Mesenchymal stem cell (in vitro differentiated cells and primary cell): ENCODE results near the gene PPP1R12B.
"Not testable (repeated sequence)": the region's sequence is repeated elsewhere in the genome, so short reads cannot be mapped to it uniquely, and the experiment has no call there.

ENCODE experiments used
- DNase-seq: peaks from one replicate; pipeline ENCODE4 v3.0.0-alpha.2; 2013
- H2AFZ ChIP-seq: one replicate; pipeline ENCODE4 v1.6.1; 2013; ENCODE audit warnings: low read depth, mild to moderate bottlenecking, control low read depth, inconsistent platforms, low read length, moderate library complexity
- H2AK5ac ChIP-seq: 2 replicates; pipeline ENCODE4 v1.6.1; 2013; ENCODE audit warnings: low read length, moderate library complexity, mild to moderate bottlenecking, inconsistent platforms; ENCODE audit not compliant: severe bottlenecking
- H2BK120ac ChIP-seq: one replicate; pipeline ENCODE4 v1.6.1; 2013; ENCODE audit warnings: low read depth, mild to moderate bottlenecking, inconsistent platforms, low read length, moderate library complexity
- H2BK12ac ChIP-seq, 2 experiments: one replicate each; pipeline ENCODE4 v1.6.1; 2013; ENCODE audit warnings: inconsistent platforms in 2 of 2, low read length in 2 of 2, mild to moderate bottlenecking in 2 of 2, moderate library complexity in 2 of 2, control low read depth in 1 of 2
- H2BK15ac ChIP-seq: one replicate; pipeline ENCODE4 v1.6.1; 2013; ENCODE audit warnings: mild to moderate bottlenecking, low read depth, inconsistent platforms; ENCODE audit not compliant: poor library complexity, severe bottlenecking
- H2BK5ac ChIP-seq: 2 replicates; pipeline ENCODE4 v1.6.1; 2013; ENCODE audit warnings: low read depth, mild to moderate bottlenecking, low read length, control low read depth, inconsistent platforms; ENCODE audit not compliant: poor library complexity, severe bottlenecking
- H3K14ac ChIP-seq, 2 experiments: one replicate each; pipeline ENCODE4 v1.6.1; 2013; ENCODE audit warnings: inconsistent platforms in 2 of 2, low read length in 2 of 2, control low read depth in 1 of 2, mild to moderate bottlenecking in 1 of 2, moderate library complexity in 1 of 2
- H3K18ac ChIP-seq, 2 experiments: one replicate each; pipeline ENCODE4 v1.6.1; 2013; ENCODE audit warnings: inconsistent platforms in 2 of 2, low read length in 2 of 2, control low read depth in 1 of 2, low read depth in 1 of 2, mild to moderate bottlenecking in 1 of 2
- H3K23ac ChIP-seq, 2 experiments: one replicate each; pipeline ENCODE4 v1.6.1; 2013; ENCODE audit warnings: inconsistent platforms in 2 of 2, low read length in 2 of 2, mild to moderate bottlenecking in 2 of 2, moderate library complexity in 2 of 2, control low read depth in 1 of 2
- H3K27ac ChIP-seq: 2 replicates; pipeline ENCODE4 v1.5.1; 2013; ENCODE audit warnings: mild to moderate bottlenecking, moderate library complexity, low read length, control low read depth, inconsistent platforms; ENCODE audit not compliant: poor library complexity, severe bottlenecking
- H3K27me3 ChIP-seq, 2 experiments: 2 replicates each; pipeline versions ENCODE4 v1.6.1 to v1.7.0; 2013; ENCODE audit warnings: low read length in 2 of 2, mild to moderate bottlenecking in 2 of 2, moderate library complexity in 2 of 2, control low read depth in 1 of 2, inconsistent platforms in 1 of 2; ENCODE audit not compliant: control insufficient read depth in 1 of 2, insufficient read depth in 1 of 2
- H3K36me3 ChIP-seq, 2 experiments: 2 replicates each; pipeline versions ENCODE4 v1.6.1 to v1.7.0; 2013; ENCODE audit warnings: low read length in 2 of 2, control low read depth in 1 of 2, inconsistent platforms in 1 of 2, low read depth in 1 of 2, mild to moderate bottlenecking in 1 of 2; ENCODE audit not compliant: insufficient read depth in 2 of 2, control insufficient read depth in 1 of 2
- H3K4ac ChIP-seq, 2 experiments: one replicate each; pipeline ENCODE4 v1.6.1; 2013; ENCODE audit warnings: inconsistent platforms in 2 of 2, low read length in 2 of 2, mild to moderate bottlenecking in 2 of 2, moderate library complexity in 2 of 2, control low read depth in 1 of 2, low read depth in 1 of 2
- H3K4me1 ChIP-seq: 2 replicates; pipeline ENCODE4 v1.6.1; 2013; ENCODE audit warnings: low read depth, low read length, control low read depth; ENCODE audit not compliant: control insufficient read depth, insufficient read depth
- H3K4me2 ChIP-seq: 2 replicates; pipeline ENCODE4 v1.6.1; 2013; ENCODE audit warnings: low read length, mild to moderate bottlenecking, inconsistent platforms; ENCODE audit not compliant: poor library complexity, severe bottlenecking
- H3K4me3 ChIP-seq, 2 experiments: 2 replicates each; pipeline versions ENCODE4 v1.5.1 to v1.7.0; 2013; ENCODE audit warnings: low read length in 2 of 2, mild to moderate bottlenecking in 2 of 2, control low read depth in 1 of 2, low read depth in 1 of 2; ENCODE audit not compliant: insufficient read depth in 1 of 2
- H3K79me1 ChIP-seq: replicated peaks from 2 replicates; pipeline ENCODE4 v1.6.1; 2013; ENCODE audit warnings: mild to moderate bottlenecking, control low read depth, low read length, inconsistent platforms; ENCODE audit not compliant: poor library complexity, severe bottlenecking
- H3K9ac ChIP-seq: 2 replicates; pipeline ENCODE4 v1.7.0; 2013; ENCODE audit warnings: mild to moderate bottlenecking, low read length, moderate library complexity
- H3K9me3 ChIP-seq: 2 replicates; pipeline ENCODE4 v1.7.0; 2013; ENCODE audit warnings: mild to moderate bottlenecking, low read length; ENCODE audit not compliant: control insufficient read depth
- H4K8ac ChIP-seq: one replicate; pipeline ENCODE4 v1.6.1; 2013; ENCODE audit warnings: inconsistent platforms, mild to moderate bottlenecking, low read length, moderate library complexity
- H4K91ac ChIP-seq: one replicate; pipeline ENCODE4 v1.6.1; 2013; ENCODE audit warnings: mild to moderate bottlenecking, low read length, inconsistent platforms
- WGBS: methylation state at CpG from one replicate; pipeline ENCODE4 v1.1.7; 2013; ENCODE audit warnings: mixed read lengths; 5-methylcytosine and 5-hydroxymethylcytosine counted together

PPP1R12B gene

GRCh38 chr1:202554619-202555018 is 206.1 kb downstream of the PPP1R12B start:
- H3K4ac ChIP-seq, H2AK5ac ChIP-seq, H3K27me3 ChIP-seq, H3K4me3 ChIP-seq, H3K36me3 ChIP-seq, H3K23ac ChIP-seq, H2BK15ac ChIP-seq, H3K9ac ChIP-seq, H2AFZ ChIP-seq, H2BK5ac ChIP-seq, DNase-seq, H3K4me2 ChIP-seq, H4K91ac ChIP-seq, H3K18ac ChIP-seq, H4K8ac ChIP-seq, H3K27ac ChIP-seq, H3K9me3 ChIP-seq, H3K79me1 ChIP-seq, H3K14ac ChIP-seq, H2BK12ac ChIP-seq, H3K4me1 ChIP-seq, H2BK120ac ChIP-seq: not testable (repeated sequence)
- WGBS = 100% methylated on average over 2 of the region's 4 CpGs

GRCh38 chr1:202556037-202556436 is 207.5 kb downstream of the PPP1R12B start:
- H3K27me3 ChIP-seq, H3K4me3 ChIP-seq, H3K27ac ChIP-seq, H3K4ac ChIP-seq, H2AFZ ChIP-seq, H3K79me1 ChIP-seq, H3K23ac ChIP-seq, H3K18ac ChIP-seq, H3K4me2 ChIP-seq, H3K4me1 ChIP-seq, H2BK5ac ChIP-seq, H4K8ac ChIP-seq, H3K36me3 ChIP-seq, H2BK120ac ChIP-seq, H3K14ac ChIP-seq, H3K9me3 ChIP-seq, H3K9ac ChIP-seq, H4K91ac ChIP-seq, H2BK12ac ChIP-seq, H2AK5ac ChIP-seq, DNase-seq, H2BK15ac ChIP-seq: not testable (repeated sequence)
- 93% methylated on average over 2 of the region's 4 CpGs for WGBS

- H4K8ac ChIP-seq, H2BK12ac ChIP-seq, H3K9me3 ChIP-seq, H3K4me2 ChIP-seq, H3K27me3 ChIP-seq, H3K36me3 ChIP-seq, H2BK15ac ChIP-seq, H3K27ac ChIP-seq, H3K23ac ChIP-seq, H2BK120ac ChIP-seq, H3K18ac ChIP-seq, H2BK5ac ChIP-seq, H2AFZ ChIP-seq, DNase-seq, H3K4me1 ChIP-seq, H3K14ac ChIP-seq, H3K4ac ChIP-seq, H3K79me1 ChIP-seq, H3K9ac ChIP-seq, H4K91ac ChIP-seq, H3K4me3 ChIP-seq, H2AK5ac ChIP-seq: not testable (repeated sequence)
- WGBS = 90% methylated on average over 1 of the region's 1 CpG
Measured at GRCh38 chr1:202557662-202558061, 209.2 kb downstream of the PPP1R12B start.

- Histone ChIP-seq H3K4me1 (peaks cover 4% of the 10 kb centered on the region), H2BK120ac (no peak overlapping the region), H3K23ac (no peak overlapping the region), H3K4me2 (no peak overlapping the region), H3K9me3 (no peaks in the 10 kb centered on the region), H2BK5ac (no peak overlapping the region), H3K79me1 (peaks cover 2% of the 10 kb centered on the region), H3K4ac (no peak overlapping the region), H3K27ac (no peak overlapping the region), H2AK5ac (no peak overlapping the region), H3K14ac (no peak overlapping the region), H4K91ac (no peak overlapping the region), H3K18ac (no peak overlapping the region), H3K4me3 (no peak overlapping the region), H2AFZ (no peak overlapping the region), H4K8ac (no peak overlapping the region), H2BK15ac (no peak overlapping the region), H3K9ac (no peak overlapping the region), H3K27me3 (no peaks in the 10 kb centered on the region), H3K36me3 (no peaks in the 10 kb centered on the region), H2BK12ac (no peak overlapping the region)
- no peak for DNase-seq
- no CpG with 5 or more reads among the region's 1 CpG for WGBS
Measured at GRCh38 chr1:202561240-202561639, 212.7 kb downstream of the PPP1R12B start.
